ENCODE results near the gene TTLL10.
"Not testable (repeated sequence)": the region's sequence is repeated elsewhere in the genome, so short reads cannot be mapped to it uniquely, and the experiment has no call there.

TTLL10 gene

DNA sequence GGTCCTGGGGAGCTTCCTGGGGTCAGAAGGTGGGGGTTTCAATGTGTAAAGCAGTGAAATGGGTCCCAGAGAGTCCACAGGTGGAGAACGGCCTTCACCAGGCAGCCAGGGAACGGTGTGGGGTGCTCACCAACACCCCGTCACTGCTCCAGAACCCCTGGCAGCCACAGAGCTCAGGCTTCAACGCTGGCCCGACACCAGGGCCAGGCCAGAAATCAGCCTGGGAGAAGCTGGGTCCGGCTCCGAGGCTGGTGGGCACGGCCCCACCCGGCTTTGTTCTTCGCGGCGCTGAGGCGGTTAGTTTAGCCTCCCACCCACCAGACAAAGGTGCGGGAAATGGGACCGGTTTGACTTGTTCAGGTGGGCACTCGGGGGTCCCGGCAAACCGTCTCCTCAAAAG, 33.0 kb upstream of the TTLL10 start:
- no peak for DNase-seq (ENCODE audit: low read depth, low spot score)

DNA sequence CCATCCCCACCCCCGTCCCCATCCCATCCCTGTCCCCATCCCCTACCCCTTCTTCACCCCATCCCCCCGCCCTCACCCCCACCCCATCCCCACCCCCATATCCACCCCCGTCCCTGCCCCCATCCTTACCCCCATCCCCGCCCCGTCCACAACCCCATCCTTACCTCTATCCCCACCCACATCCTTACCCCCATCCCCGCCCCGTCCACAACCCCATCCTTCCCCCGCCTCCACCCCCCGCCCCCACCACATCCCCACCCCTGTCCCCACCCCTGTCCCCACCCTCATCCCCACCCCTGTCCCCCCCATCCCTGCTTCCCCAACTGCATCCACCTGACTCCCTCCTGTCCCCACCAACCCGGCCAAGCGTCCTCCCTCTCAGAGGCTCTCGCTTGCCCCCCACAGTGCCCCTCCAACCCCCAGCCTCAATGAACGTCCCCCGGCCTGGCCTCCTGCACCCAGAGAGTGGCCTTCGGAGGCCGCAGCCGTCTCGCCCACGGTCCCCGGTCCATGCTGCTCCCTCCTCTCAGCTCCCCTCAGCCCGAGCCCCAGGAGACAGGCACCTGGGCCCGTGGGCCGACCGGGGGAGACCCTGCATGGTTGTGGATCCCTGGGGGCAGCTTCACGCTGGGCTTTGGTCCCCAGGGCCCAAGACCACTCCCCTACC, 32.3 kb upstream of the TTLL10 start:
- DNase-seq (ENCODE audit: low read depth, low spot score) = no peak

- no peak for DNase-seq (ENCODE audit: low read depth, low spot score)
Observed at GRCh38 chr1:1141911-1142250, 31.8 kb upstream of the TTLL10 start.

DNA sequence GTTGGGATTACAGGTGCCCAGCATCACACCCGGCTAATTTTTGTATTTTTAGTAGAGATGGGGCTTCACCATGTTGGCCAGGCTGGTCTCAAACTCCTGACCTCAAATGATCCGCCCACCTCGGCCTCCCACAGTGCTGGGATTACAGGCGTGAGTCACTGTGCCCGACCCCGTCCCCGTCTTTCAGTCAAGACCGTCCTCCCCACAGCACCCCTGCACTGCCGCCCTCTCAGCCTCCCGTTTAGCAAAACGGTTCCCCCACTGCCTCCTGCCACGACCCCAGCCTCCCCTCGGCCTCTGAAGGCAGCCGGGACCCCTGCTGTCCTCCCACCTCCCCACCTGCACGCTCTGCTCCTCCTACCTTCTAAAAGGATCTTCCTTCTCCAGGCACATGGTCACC, 31.3 kb upstream of the TTLL10 start:
- not testable (repeated sequence) for DNase-seq (ENCODE audit: low read depth, low spot score)

DNA sequence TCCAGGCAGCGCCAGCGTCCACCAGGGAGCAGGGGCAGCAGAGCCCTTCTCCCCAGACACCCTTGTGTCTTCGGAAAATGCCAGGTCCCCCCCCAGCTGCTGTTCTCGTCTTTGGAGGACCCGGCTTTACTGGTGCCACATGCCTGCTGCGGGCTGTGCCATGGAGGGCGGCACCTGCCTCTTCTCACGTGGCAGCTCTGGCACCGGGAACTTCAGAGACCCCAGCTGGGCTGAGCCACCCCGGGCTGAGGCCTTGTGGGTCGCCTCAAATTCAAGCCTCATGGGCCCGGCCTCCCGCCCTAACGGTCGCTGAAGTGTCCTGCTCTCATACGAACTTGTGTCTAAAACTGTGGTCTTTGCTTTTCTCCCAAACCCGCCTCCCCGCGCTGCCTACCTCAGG, 30.8 kb upstream of the TTLL10 start:
- DNase-seq (ENCODE audit: low read depth, low spot score) = no peak

DNA sequence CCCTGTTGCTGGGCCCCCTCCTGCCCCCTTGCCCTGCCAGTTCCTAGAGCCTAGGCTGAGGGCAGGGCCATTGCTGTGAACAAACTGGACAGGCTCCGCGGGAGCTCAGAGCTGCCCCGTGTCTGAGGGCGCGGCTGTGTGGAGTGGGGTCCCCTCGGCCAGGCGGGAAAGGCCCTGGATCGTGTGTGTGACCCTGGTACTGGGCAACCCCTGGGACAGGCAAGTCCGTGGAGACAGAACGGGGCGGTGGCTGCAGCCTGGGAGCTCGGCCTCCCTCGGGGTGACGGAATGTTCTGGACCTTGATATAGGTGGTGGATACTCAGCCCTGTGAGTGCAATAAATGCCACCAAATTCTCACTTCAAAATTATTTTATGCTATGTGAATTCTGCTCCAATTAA, 30.0 kb upstream of the TTLL10 start:
- DNase-seq (ENCODE audit: low read depth, low spot score) = no peak

GRCh38 chr1:1144122-1144842, 29.4 kb upstream of the TTLL10 start:
- no peak for DNase-seq (ENCODE audit: low read depth, low spot score)

- DNase-seq (ENCODE audit: low read depth, low spot score) = no peak
Observed at GRCh38 chr1:1144843-1145546, 28.7 kb upstream of the TTLL10 start.

GRCh38 chr1:1145547-1145914, 28.1 kb upstream of the TTLL10 start:
- no peak for DNase-seq (ENCODE audit: low read depth, low spot score)

DNA sequence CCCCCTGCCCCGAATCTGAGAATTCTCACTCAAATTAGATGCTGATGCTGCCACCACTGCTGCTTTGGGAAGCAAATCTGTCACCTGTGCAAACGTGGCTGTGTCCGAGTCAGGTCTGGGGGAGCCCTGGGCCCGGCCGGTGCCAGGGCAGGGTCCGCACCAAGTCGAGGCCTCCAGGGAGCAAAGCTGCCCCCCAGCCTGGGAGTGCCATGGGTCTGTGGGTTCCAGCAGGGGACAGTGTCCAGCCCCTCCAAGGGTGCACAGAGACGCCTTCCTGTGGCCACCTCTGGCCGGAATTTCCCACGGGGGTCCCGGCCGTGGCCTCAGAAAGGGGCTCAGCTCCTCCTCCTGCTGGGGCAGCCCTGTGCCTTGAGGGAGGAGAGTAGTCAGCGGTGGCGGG, 27.7 kb upstream of the TTLL10 start:
- no peak for DNase-seq (ENCODE audit: low read depth, low spot score)

- DNase-seq (ENCODE audit: low read depth, low spot score) = no peak
Observed at GRCh38 chr1:1146596-1146995, 27.1 kb upstream of the TTLL10 start.

- no peak for DNase-seq (ENCODE audit: low read depth, low spot score)
Observed at GRCh38 chr1:1148061-1148460, 25.6 kb upstream of the TTLL10 start.

DNA sequence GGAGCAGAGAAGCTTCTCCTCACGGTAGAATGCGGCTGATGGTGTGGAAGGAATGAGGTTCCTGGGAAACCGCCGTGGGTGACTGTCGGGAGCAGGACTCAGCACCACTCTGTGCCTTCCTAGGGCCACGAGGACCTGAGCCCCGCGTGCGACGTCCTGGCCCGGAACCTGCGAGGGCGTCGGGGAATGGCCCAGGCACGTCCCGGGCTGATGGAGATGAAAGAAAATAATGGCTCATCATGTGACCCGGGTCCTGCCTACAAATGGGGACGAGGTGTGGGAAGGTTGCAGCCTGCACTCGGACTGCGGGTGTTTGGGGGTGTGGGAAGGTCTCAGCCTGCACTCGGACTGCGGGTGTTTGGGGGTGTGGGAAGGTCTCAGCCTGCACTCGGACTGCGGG, 25.1 kb upstream of the TTLL10 start:
- no peak for DNase-seq (ENCODE audit: low read depth, low spot score)

- no peak for DNase-seq (ENCODE audit: low read depth, low spot score)
Observed at GRCh38 chr1:1149416-1149815, 24.3 kb upstream of the TTLL10 start.

GRCh38 chr1:1150100-1150499, 23.6 kb upstream of the TTLL10 start:
- DNase-seq (ENCODE audit: low read depth, low spot score) = no peak

GRCh38 chr1:1151306-1151705, 22.4 kb upstream of the TTLL10 start:
- no peak for DNase-seq (ENCODE audit: low read depth, low spot score)

DNA sequence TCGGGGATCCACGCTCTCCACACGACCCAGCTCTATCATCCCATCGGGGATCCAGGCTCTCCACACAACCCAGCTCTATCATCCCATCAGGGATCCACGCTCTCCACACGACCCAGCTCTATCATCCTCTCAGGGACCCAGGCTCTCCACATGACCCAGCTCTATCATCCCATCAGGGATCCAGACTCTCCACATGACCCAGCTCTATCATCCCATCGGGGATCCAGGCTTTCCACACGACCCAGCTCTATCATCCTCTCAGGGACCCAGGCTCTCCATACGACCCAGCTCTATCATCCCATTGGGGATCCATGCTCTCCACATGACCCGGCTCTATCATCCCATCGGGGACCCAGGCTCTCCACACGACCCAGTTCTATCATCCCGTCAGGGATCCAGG, 21.2 kb upstream of the TTLL10 start:
- not testable (repeated sequence) for DNase-seq (ENCODE audit: low read depth, low spot score)

- DNase-seq (ENCODE audit: low read depth, low spot score) = not testable (repeated sequence)
Observed at GRCh38 chr1:1153215-1153614, 20.5 kb upstream of the TTLL10 start.

- DNase-seq (ENCODE audit: low read depth, low spot score) = no peak
Observed at GRCh38 chr1:1153874-1154273, 19.8 kb upstream of the TTLL10 start.

GRCh38 chr1:1155258-1155657, 18.4 kb upstream of the TTLL10 start:
- DNase-seq (ENCODE audit: low read depth, low spot score) = no peak

DNA sequence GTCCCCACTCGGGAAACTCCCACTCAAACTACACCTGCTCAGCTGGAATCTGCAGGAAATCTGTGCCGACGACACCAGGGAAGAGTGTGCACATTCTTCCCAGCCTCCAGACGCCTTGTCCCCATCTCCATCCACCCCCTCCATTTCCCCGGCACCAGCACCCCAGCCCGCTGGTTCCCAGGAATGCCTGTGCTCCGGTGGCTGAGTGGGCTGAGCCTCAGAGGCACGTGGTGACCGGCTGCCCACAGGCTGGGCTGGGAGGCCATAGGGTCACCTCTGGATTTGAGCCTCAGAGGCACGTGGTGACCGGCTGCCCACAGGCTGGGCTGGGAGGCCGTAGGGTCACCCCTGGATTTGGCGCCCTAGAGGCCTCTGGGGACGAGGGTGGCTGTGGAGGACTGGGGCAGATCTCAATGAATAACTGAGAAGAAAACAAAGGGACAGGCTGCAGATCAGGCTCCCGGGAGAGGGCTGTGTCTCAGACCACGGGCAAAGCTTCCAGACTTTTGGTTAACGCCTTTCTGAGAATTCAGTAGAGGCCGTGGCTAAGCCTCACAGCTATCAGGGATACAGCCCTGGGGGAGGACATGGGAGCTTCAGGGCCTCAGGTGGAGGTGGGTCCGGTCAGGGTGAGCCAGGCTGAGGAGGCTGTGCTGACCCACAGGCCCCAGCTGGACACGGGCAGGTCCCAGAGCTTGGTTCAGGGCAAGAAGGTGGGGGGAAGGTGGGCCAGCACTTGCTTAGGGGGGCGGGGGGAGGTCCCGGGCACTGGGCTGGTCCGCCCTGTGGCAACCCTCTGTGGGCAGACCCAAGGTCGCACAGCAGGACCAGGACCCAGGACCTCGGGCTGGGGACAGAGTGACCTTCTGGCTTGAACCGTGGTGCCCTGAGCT, 17.3 kb upstream of the TTLL10 start:
- no peak for DNase-seq (ENCODE audit: low read depth, low spot score)

GRCh38 chr1:1157033-1157365, 16.7 kb upstream of the TTLL10 start:
- DNase-seq (ENCODE audit: low read depth, low spot score) = no peak

Data from activated naive CD8-positive, alpha-beta T cell treated with anti-CD3 and anti-CD28 coated beads, Interleukin-2, amount 50 U/mL, for 16 hours (primary cell).